Gastrocnemius medialis (tissue), 4 donors: ENCODE measurements around the gene OR5AP2.

Experiments
- CTCF ChIP-seq, 5 experiments: fragments of 450-650 bp in 3 of 5; fragments of 200-600 bp in 2 of 5; sonication (generic) in 2 of 5; IDR thresholded peaks in 4 of 5; conservative IDR thresholded peaks in 1 of 5; 1 replicate in 4 of 5; 2 replicates in 1 of 5; pipeline ENCODE4 v1.5.1; 2016 to 2019; ENCODE audit warnings: antibody characterized with exemption in 5 of 5, mild to moderate bottlenecking in 3 of 5, moderate library complexity in 3 of 5
- POLR2A ChIP-seq, 2 donors: fragments of 450-650 bp; IDR thresholded peaks; one replicate each; pipeline ENCODE4 v1.6.1; 2017; ENCODE audit warnings: antibody characterized with exemption in 2 of 2, mild to moderate bottlenecking in 2 of 2, moderate library complexity in 2 of 2

- TF ChIP-seq CTCF (IDR thresholded peaks at IDR 0.05 in 4 of 5, conservative IDR thresholded peaks at IDR 0.05 in 1 of 5) (no peak), POLR2A (IDR thresholded peaks at IDR 0.05) (no peak)
Measured at GRCh38 chr11:56611174-56611573, 31.1 kb downstream of the OR5AP2 start.
